ENCODE measurements around the gene UBE2J2. TPM values are rescaled to one million over a fixed set of nuclear protein-coding genes. Genes with fewer than 3 reads are reported as not detected.

UBE2J2 gene
- total and polyA plus RNA-seq, 4 donors: 36.0 to 57.4 (median 47.1) TPM

GRCh38 chr1:1240348-1240732, 33.3 kb downstream of the UBE2J2 start:
- WGBS, 2 donors: 54 to 67% methylated on average over 10 to 11 of the region's 11 CpGs
- ATAC-seq (ENCODE audit: insufficient read depth, low FRiP score) (no peak), DNase-seq (no peak)
- Histone ChIP-seq H3K4me1 (ENCODE audit: control insufficient read depth in 5 of 5, insufficient read depth in 5 of 5, low read length in 5 of 5) (peaks cover 0 to 9% (median 0%) of the 10 kb centered on the region in 5 donors), H3K36me3 (ENCODE audit: control insufficient read depth in 4 of 4, insufficient read depth in 4 of 4, low read length in 4 of 4) (no peaks in the 10 kb centered on the region), H3K27ac (ENCODE audit: low read depth in 1 of 2, low read length in 1 of 2) (no peak overlapping the region), H3K9ac (ENCODE audit: insufficient read depth in 1 of 2, low read length in 2 of 2) (no peak overlapping the region), H3K9me3 (ENCODE audit: control insufficient read depth in 4 of 4, insufficient read depth in 3 of 4, low read length in 3 of 4) (peaks cover 0 to 7% (median 0%) of the 10 kb centered on the region in 4 donors), H3K27me3 (ENCODE audit: control insufficient read depth in 3 of 3, insufficient read depth in 3 of 3, low read length in 2 of 3) (peaks cover 0 to 27% (median 3%) of the 10 kb centered on the region in 3 donors), H3K4me3 (no peak overlapping the region)
- TF ChIP-seq CTCF (IDR thresholded peaks at IDR 0.05; ENCODE audit: control extremely low read depth, extremely low read depth): no peak

- no peak overlapping the region for H3K9ac ChIP-seq (ENCODE audit: insufficient read depth in 1 of 2, low read length in 2 of 2)
- peaks cover 0 to 8% (median 0%) of the 10 kb centered on the region in 4 donors for H3K9me3 ChIP-seq (ENCODE audit: control insufficient read depth in 4 of 4, insufficient read depth in 3 of 4, low read length in 3 of 4)
- WGBS, 2 donors: 40 to 53% methylated on average over 27 to 30 of the region's 30 CpGs
- no peak for ATAC-seq (ENCODE audit: insufficient read depth, low FRiP score)
- DNase-seq: no peak
- no peaks in the 10 kb centered on the region for H3K36me3 ChIP-seq (ENCODE audit: control insufficient read depth in 4 of 4, insufficient read depth in 4 of 4, low read length in 4 of 4)
- H3K4me3 ChIP-seq: no peak overlapping the region
- peaks cover 0 to 9% (median 0%) of the 10 kb centered on the region in 5 donors for H3K4me1 ChIP-seq (ENCODE audit: control insufficient read depth in 5 of 5, insufficient read depth in 5 of 5, low read length in 5 of 5)
- H3K27ac ChIP-seq (ENCODE audit: low read depth in 1 of 2, low read length in 1 of 2): no peak overlapping the region
- TF ChIP-seq CTCF (IDR thresholded peaks at IDR 0.05; ENCODE audit: control extremely low read depth, extremely low read depth): no peak
- H3K27me3 ChIP-seq (ENCODE audit: control insufficient read depth in 3 of 3, insufficient read depth in 3 of 3, low read length in 2 of 3): peaks cover 0 to 27% (median 2%) of the 10 kb centered on the region in 3 donors
Measured at GRCh38 chr1:1239614-1240347, 33.9 kb downstream of the UBE2J2 start.

- Histone ChIP-seq H3K27me3 (ENCODE audit: control insufficient read depth in 3 of 3, insufficient read depth in 3 of 3, low read length in 2 of 3) (peaks cover 0 to 27% (median 2%) of the 10 kb centered on the region in 3 donors), H3K9ac (ENCODE audit: insufficient read depth in 1 of 2, low read length in 2 of 2) (no peak overlapping the region), H3K36me3 (ENCODE audit: control insufficient read depth in 4 of 4, insufficient read depth in 4 of 4, low read length in 4 of 4) (peaks cover 0 to 2% (median under 1%) of the 10 kb centered on the region in 4 donors), H3K27ac (ENCODE audit: low read depth in 1 of 2, low read length in 1 of 2) (no peak overlapping the region), H3K4me1 (ENCODE audit: control insufficient read depth in 5 of 5, insufficient read depth in 5 of 5, low read length in 5 of 5) (peaks cover 0 to 9% (median 0%) of the 10 kb centered on the region in 5 donors), H3K9me3 (ENCODE audit: control insufficient read depth in 4 of 4, insufficient read depth in 3 of 4, low read length in 3 of 4) (peaks cover 0 to 8% (median 0%) of the 10 kb centered on the region in 4 donors), H3K4me3 (no peak overlapping the region)
- no peak for ATAC-seq (ENCODE audit: insufficient read depth, low FRiP score)
- DNase-seq: no peak
- TF ChIP-seq CTCF (IDR thresholded peaks at IDR 0.05; ENCODE audit: control extremely low read depth, extremely low read depth): no peak
- WGBS, 2 donors: 64 to 71% methylated on average over 15 of the region's 15 CpGs
Measured at GRCh38 chr1:1239227-1239613, 34.4 kb downstream of the UBE2J2 start.
